ENCODE data around the gene FKBP2.

FKBP2 gene

DNA sequence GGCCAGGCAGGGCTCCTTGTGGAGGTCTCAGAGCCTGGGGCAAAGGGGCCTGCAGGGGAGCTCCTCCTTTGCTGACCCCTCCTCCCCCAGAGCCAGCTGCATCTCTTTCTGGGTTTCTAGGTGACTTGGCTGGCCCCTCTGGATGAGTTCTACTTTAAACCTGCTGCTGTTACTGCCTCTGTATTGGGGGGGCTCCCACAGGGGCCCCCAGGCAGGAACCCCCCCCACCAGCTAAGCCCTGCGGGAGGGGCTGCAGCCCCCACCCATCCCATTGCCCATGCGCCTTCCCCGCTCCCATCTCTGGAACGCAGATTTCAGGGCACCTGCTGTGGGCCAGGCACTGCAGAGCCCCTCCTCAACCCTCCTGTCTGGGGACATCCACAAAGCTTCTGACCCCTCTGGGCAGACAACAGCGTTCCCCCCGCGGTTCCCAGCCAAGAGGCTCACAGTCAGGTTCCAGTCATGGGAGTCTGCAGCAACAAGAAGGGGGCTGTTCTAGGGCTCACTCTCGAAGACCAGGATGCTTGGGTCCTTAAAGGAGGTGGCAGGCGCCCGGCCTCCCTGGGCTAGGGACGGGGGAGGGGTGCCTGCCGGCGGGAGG lies 9.6 kb downstream of the FKBP2 start:
- DNase-seq, result peak; percentile 59

DNA sequence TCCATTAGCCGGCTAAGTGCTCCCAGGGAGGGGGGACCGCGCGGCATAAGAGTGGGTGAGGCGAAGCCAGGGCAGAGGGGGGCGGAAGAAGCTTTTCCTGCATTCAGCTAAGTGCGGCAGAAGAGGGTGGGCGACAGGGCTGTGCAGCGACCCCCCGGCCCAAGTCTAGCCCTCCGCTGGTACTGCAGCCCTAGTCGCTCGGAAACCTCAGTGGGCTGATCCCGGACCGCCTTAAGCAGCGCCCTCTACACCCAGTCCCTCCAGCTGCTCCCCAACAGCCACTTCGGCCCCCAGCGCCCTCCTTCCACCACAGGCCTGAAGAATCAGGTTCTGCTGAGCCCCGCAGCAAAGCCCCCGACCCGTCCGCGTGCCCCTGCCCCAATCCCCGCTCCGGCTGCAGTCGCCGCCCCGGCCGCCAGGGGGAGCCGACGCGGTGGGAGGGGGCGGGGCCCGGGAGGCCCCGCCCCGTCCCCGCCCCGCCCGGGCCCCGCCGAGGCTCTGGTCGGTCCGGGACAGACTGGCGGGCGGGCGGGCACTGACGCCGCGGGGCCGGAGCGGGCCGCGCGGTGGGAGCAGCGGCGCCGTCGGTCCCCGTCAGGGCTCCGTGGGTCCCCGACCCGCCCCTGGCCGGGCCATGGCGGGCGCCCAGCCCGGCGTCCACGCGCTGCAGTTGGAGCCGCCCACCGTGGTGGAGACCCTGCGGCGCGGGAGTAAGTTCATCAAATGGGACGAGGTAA lies 10.3 kb downstream of the FKBP2 start, which contains the start of gene PLCB3:
Gene PLCB3 (plus strand): TSS at position 515 of the 737 bp plus-strand sequence. CDS start 120 bp downstream, at position 635.
- peak; percentile 81 for DNase-seq

DNA sequence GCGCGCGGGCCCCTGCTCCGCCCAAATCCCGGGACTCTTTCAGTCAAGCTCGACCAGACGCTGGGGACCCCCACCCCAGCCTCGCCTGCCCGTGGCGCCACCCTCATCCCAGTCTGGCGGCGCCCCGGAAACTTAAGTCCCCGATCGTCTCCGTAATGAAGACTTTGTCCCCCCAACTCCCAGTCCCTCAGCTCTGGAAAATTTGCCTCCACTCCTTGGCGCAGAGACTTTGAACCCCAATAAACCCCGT lies 10.8 kb downstream of the FKBP2 start:
- DNase-seq, result no peak

DNA sequence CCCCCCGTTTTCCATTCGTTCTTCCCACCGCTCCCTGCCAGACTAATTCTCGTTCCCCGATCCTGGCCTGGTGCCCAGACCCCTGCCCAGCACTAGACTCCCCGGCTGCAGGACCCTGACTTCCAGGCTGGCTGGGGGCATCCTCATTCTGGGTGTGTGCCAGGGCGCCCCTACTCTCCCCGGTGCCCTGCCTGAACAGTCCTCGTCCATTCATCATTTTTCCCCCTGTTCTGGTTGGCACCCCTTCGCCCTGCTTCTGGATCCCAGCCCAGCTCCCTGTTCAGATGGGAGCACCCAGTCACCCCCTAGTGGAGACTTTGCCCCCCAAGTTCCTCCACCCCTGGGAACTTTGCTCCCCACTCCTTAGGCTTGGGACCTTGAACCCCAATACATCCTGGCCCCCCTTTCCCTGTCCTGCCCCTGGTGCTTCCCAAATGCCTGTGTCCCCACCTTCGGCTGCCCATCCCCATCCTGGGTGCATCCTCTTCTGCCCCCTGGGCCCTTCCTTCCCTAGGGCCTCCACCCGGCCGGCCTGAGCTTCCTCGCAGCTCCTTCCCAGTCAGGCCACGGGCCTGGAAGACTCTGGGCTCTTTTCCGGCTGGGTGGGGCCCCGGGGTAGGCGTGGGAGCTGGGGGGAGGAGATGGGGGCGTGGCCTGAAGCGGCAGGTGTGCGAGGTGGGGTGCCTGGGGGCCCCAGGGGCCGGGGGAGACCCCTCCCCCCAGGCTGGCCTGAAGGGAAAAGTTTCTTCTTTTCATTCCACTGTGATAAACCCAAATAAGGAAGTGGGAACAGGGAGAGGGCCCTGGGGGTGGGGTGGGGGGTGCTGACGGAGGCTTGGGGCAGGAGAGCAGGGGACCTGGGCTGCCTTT lies 11.3 kb downstream of the FKBP2 start:
- DNase-seq, result peak; percentile 47

DNA sequence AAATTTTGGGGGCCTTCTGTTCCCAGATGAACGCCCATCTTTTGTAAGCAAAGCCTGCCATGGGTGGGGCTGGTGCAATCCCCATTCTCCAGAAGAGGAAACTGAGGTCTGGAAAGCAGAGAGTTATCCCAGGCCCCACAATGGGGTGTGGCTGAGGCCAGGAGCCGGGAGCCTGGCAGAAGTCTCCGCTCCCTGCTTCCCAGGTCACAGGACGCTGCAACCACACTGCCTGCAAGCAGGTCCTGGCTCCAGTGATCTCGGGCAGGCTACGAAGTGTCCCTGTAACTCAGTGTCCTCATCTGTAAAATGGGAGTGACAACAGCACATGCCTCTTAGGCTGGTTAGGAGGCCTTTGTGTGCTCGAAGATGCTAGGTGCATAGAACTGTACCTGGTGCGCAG lies 12.1 kb downstream of the FKBP2 start:
- peak; percentile 2 for DNase-seq

DNA sequence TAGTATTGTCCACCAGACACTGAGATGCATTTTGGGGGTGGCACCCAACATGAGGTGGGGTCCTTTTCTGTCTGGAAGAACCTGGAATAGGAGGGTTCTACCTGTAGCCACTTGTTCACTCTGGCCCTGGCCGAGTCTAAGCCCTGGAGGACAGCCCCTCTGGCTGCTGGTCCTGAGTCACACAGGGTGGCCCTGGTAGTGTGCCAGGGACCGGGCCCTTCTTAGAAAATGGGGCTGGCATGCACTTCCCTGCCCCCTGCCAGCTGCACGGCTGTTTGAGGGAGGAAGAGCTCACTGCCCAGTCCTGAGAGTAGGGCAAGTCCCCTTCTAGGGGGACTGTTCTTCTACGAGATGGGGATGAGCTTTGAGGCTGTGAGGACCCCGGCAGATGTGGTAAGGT lies 12.6 kb downstream of the FKBP2 start:
- peak; percentile 2 for DNase-seq

DNA sequence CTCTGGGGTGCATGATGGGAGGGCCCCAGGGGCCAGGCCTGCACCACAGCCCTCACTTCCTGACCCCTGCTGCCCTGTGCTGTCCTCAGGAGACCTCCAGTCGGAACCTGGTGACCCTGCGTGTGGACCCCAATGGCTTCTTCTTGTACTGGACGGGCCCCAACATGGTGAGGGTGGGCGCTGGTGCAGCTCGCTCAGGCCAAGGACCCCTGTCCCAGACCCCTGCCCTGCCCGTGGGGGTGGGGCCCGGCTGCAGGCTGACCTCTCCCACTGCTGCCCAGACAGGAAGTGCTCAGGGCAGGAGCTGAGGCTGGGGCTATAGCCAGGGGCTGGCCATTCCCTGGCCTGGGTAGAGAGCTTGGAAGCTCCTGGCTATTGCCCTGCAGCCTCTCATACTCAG lies 13.4 kb downstream of the FKBP2 start:
- DNase-seq, result no peak

DNA sequence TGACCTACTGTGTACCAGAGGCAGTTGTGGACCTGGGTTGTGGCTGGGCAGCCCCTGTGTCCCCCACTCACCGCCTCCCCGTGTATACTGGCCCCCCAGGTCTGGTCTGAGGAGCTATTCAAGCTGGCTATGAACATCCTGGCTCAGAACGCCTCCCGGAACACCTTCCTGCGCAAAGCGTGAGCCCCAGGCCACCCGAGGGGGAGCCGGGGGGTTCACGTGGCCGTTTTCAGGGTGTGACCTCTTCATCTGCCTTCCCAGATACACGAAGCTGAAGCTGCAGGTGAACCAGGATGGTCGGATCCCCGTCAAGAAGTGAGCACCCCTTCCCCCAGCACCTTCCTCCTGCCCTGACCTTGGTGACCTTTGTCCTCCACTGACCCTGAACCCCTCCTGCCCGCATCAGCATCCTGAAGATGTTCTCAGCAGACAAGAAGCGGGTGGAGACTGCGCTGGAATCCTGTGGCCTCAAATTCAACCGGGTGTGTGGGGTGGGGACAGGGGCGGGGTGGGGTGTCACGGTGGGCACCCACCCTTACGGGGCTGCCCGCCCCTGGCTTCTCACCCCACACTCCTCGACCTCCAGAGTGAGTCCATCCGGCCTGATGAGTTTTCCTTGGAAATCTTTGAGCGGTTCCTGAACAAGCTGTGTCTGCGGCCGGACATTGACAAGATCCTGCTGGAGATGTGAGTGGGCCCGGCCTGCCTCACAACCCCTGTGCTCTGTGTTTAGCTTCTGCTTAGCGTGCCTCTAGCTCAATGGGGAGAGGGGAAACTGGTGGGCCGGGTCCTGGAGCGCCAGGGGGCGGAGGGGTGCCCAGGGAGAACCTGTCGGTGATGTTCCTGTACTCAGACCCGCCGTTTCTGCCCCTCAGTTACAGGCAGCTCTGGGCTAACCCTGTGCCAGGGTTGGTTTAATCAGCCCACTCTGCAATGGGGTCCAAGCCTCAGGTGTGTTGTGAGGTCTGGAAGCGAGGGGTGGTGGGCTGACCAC lies 14.5 kb downstream of the FKBP2 start:
- DNase-seq, result no peak

DNA sequence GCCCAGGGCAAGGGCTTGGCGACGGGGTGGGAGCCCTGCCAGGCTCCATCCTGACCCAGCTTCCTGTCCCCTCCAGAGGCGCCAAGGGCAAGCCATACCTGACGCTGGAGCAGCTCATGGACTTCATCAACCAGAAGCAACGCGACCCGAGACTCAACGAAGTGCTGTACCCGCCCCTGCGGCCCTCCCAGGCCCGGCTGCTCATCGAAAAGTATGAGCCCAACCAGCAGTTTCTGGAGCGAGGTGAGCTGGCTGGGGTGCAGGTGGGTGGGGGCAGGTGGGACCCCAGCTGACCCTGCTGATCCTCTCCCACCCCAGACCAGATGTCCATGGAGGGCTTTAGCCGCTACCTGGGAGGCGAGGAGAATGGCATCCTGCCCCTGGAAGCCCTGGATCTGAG lies 15.4 kb downstream of the FKBP2 start:
- DNase-seq, result peak; percentile 3

DNA sequence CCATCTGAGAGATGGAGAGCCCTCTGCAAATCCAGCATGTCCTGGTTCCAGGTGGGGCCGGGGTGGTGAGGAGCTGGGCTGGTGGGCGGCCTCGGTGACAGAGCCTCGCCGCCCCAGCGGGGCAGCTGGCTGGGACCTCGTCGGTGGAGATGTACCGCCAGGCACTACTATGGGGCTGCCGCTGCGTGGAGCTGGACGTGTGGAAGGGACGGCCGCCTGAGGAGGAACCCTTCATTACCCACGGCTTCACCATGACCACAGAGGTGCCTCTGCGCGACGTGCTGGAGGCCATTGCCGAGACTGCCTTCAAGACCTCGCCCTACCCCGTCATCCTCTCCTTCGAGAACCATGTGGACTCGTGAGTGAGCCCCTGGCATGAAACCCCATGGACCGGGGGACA lies 17.5 kb downstream of the FKBP2 start:
- no peak for DNase-seq

DNA sequence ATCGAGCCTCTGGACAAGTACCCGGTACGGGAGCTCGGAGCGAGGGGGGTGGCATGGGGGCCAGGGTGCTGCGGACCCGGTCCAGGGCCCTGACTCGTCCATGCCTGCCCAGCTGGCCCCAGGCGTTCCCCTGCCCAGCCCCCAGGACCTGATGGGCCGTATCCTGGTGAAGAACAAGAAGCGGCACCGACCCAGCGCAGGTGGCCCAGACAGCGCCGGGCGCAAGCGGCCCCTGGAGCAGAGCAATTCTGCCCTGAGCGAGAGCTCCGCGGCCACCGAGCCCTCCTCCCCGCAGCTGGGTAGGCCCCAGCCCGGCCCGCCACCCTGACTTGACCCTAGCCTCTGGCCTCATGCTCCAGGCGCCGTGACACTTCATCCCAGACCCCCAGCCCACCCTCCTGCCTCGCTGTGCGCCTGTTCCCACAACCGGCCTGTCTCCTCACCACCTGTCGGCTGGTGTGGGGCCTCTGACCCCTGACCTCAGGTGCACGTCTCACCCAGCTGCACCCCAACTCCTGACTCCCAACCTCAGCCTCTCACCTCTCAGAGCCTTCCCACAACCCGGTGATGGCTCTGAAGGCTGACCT lies 18.1 kb downstream of the FKBP2 start:
- no peak for DNase-seq

DNA sequence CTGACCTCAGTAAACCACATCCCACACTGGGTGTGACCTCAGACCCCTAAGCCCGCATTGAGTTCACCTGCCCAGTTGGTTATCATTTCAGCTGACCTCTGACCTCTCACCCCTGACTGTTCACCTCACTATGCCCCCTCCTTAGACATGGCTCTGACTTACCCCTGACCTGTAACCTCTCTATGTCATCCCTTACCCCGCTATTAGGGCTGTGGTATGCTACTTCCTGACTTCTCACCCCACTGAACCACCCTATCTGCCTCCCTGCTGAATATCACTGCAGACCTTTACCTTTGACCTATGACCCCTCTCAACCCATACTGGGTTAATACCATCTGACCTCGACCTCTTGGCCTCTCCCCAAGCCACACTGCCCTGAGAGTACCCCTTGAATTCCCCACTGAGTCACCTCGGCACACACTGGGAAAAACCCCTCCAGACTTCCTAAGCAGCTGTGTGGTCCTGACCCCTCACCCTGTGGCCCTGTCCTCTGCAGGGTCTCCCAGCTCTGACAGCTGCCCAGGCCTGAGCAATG lies 18.7 kb downstream of the FKBP2 start:
- DNase-seq, result no peak

DNA sequence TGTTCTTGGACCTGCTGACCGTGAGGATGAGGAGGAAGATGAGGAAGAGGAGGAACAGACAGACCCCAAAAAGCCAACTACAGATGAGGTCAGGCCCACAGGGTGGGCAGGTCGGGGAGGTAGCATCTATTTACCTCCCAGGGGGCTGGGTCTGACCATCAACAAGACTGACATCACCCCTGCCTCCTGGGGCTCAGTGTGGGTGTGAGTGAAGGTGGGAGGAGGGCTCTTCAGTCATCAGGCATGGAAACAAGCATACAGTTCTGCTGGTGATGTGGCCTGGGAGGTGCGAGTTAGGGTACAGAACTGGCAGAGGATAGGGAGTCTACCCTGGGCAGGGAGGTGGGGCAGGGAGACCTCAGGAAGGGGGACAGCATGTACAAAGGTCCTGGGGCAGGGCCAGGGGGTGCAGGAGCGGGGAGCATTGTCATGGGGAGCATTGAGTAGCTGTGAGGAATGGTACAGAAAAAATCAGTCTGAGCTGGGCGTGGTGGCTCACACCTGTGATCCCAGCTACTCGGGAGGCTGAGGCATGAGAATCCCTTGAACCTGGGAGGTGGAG lies 19.3 kb downstream of the FKBP2 start:
- no peak for DNase-seq

DNA sequence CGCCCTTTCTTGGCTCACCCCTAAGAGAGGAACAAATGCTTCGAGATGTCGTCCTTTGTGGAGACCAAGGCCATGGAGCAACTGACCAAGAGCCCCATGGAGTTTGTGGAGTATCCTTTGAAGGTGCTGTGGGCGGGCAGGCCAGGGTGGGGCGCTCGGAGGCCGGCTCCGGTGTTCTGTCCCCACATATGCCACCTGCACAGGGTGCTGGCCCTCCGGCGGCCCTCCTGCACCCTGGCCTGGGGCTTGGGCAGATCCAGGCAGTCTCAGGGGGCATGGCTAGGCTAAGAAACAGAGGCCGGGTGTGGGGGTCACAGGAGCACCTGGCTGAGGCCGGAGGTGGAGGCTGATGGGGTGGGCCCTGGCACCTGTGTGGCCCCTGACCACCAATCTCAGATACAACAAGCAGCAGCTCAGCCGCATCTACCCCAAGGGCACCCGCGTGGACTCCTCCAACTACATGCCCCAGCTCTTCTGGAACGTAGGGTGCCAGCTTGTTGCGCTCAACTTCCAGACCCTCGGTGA lies 20.7 kb downstream of the FKBP2 start:
- no peak for DNase-seq

DNA sequence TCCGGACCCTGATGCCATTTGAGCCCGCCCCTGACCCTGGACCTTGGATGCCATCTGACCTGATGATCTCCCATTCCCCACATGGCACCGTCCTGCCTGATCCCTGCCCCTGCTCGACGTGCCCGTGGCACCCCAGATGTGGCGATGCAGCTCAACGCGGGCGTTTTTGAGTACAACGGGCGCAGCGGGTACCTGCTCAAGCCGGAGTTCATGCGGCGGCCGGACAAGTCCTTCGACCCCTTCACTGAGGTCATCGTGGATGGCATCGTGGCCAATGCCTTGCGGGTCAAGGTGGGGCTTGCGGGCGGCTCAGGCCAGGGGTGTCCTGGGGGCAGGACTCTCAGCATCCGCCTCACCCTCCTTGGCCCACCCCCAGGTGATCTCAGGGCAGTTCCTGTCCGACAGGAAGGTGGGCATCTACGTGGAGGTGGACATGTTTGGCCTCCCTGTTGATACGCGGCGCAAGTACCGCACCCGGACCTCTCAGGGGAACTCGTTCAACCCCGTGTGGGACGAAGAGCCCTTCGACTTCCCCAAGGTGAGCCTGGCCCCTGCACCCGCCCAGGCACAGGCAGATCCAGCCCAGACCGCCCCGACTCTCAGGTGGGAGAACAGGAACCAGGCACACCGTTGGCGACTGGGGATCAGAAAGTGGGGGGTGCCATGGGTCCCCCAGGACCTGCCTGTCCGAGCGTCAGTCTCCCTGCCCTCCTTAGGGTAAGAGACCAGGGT lies 21.5 kb downstream of the FKBP2 start:
- no peak for DNase-seq

DNA sequence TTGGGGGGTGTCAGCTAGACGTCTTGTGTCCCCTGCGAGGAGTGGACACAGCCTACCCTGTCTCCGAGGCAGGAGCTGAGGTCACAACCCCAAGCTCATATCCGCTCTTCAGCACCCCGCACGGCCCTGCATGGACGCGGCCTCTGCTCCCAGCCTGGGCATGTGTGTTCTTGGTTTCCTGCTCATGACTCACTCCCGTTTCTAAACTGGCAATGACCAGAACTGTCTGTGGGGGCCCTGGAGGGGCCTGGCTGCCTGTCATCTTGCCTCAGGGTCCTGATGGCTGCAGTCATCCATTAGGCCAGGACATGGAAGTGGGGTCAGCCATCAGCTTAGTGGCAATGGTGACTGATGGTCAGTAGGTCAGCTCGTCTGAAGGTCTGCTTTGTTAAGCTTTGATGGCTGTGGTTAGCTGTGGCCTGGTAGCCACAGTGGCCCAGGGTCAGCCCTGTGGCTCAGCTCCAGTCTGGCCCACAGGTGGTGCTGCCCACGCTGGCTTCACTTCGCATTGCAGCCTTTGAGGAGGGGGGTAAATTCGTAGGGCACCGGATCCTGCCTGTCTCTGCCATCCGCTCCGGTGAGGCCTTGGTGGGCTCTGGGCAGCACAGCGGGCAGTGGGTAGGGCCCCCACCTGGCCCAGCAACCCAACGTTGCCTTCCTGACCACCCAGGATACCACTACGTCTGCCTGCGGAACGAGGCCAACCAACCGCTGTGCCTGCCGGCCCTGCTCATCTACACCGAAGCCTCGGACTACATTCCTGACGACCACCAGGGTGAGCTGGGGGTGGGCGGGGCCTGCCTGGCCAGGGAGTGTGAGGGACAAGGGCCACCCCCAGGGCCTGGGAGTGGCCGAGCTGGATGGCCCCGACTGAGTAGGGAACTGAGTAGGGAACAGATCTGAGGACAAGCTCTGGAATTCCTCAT lies 22.4 kb downstream of the FKBP2 start:
- DNase-seq, result no peak

DNA sequence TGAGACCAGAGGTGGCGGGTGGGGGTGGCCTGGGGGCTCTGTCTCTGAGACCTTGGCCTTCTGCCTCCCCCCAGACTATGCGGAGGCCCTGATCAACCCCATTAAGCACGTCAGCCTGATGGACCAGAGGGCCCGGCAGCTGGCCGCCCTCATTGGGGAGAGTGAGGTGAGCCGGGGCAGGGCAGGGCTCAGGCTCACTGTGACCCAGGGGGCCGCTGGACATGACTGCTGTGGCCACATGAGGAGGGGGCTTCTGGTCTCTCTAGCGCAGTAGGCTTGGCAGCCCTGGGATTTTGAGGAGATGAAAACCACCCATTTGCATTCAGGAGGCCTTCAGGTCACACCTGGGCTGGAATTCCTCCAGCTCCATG lies 23.0 kb downstream of the FKBP2 start:
- DNase-seq, result no peak

DNA sequence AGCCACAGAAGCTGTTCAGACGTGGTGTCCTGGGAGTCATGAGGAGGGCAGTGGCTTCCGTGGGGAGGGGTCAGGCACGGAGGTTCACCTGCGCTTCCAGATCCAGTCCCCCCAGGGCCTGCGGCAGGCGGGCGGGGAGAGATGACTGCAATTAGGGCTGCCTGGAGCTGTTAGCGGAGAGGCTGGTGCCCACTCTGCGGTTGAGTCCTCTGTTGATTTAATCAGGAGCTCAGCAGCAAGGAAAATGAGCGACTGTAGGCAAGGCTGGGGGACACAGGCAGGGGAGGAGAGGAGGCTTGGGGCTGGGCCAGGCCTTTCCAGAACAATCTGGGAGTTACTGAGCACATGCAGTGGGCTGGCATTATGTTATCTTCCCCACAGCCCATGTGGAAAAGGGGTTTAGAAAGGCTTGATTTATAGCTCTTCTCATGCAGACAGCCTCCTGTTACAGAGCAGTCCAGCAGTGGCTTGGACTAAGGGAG lies 23.5 kb downstream of the FKBP2 start:
- DNase-seq, result no peak
